ENCODE measurements around the gene FKBP1A. TPM values are rescaled to one million over a fixed set of nuclear protein-coding genes. Genes with fewer than 3 reads are reported as not detected.

FKBP1A gene
- total and polyA plus RNA-seq, 10 of the 15 experiments (the other 5 are each of a cell fraction or from before 2014, with no cell fraction given): 103 to 687 (median 254) TPM

GRCh38 chr20:1403624-1404023, 10.8 kb upstream of the FKBP1A start:
- ATAC-seq (no peak), DNase-seq (ENCODE audit: low read depth, low spot score) (no peak), FAIRE-seq (no peak)
- no peak overlapping the region for H3K4me3 ChIP-seq
- H2AFZ ChIP-seq (ENCODE audit: control insufficient read depth, low read depth, low read length): no peak overlapping the region
- POLR2A ChIA-PET: no interaction called here
- SMC1A ChIA-PET (ENCODE audit: uncharacterized antibody, unreplicated experiment): no interaction called here
- no peak overlapping the region for H3K4me2 ChIP-seq (ENCODE audit: control insufficient read depth, insufficient read depth)
- H4K20me1 ChIP-seq (ENCODE audit: control insufficient read depth, insufficient read depth): no peaks in the 10 kb centered on the region
- H3K79me2 ChIP-seq (ENCODE audit: control insufficient read depth, insufficient read depth, low read length): no peaks in the 10 kb centered on the region
- no peak overlapping the region for H3K27ac ChIP-seq (ENCODE audit: control insufficient read depth, insufficient read depth)
- WGBS (ENCODE audit: insufficient coverage, insufficient replicate concordance, low lambda C conversion rate, missing lambda C conversion rate): 41% methylated on average over 1 of the region's 1 CpG
- no peak for TF ChIP-seq BMI1 (IDR thresholded peaks at IDR 0.05; ENCODE audit: borderline replicate concordance)
- TF ChIP-seq ZBTB11 (CRISPR knock-in tag; IDR thresholded peaks at IDR 0.05): no peak
- no peak for TF ChIP-seq STAT3 (IDR thresholded peaks at IDR 0.05; ENCODE audit: low read depth, low read length)
- no peak for TF ChIP-seq ZSCAN29 (IDR thresholded peaks at IDR 0.05)
- in situ Hi-C loops (cut with MboI) (no loop called here), intact Hi-C loops (cut with micrococcal nuclease; ENCODE audit: unreplicated experiment) (no loop called here)
- H3K4me1 ChIP-seq (ENCODE audit: control insufficient read depth, insufficient read depth, low read length): no peaks in the 10 kb centered on the region; the same call in 1 of the 2 replicates
- H3K9me3 ChIP-seq (replicated peaks; ENCODE audit: control insufficient read depth, insufficient read depth, low read length): no peaks in the 10 kb centered on the region
- no TSS peak for BruUV-seq (replicated peaks)
- no peaks in the 10 kb centered on the region for H3K36me3 ChIP-seq (ENCODE audit: control insufficient read depth in 2 of 2, insufficient read depth in 2 of 2, low read length in 1 of 2)
- no peaks in the 10 kb centered on the region; a peak in 1 of 4 replicates for H3K27me3 ChIP-seq (replicated peaks in 1 of 2; ENCODE audit: control insufficient read depth in 2 of 2, insufficient read depth in 2 of 2, low read length in 1 of 2)
- RAD21 ChIA-PET (ENCODE audit: unreplicated experiment): no interaction called here
- CTCF ChIA-PET: no interaction called here
- H3K9ac ChIP-seq (ENCODE audit: control insufficient read depth, insufficient read depth, low read length): no peak overlapping the region

Data from GM12878 (cell line).